ENCODE measurements around the gene ZNF646. TPM values are rescaled to one million over a fixed set of nuclear protein-coding genes. Genes with fewer than 3 reads are reported as not detected.

ZNF646 gene
- total RNA-seq, 1 donor from 2014 or later: 17.2 TPM

GRCh38 chr16:31108035-31108793 lies 34.0 kb downstream of the ZNF646 start, which contains the start of gene BCKDK:
TSS of gene BCKDK (plus strand) at chr16:31108386. CDS start at chr16:31109224, 838 bp downstream.
- Mint-ChIP-seq H3K9me3 (ENCODE audit: unreplicated experiment) (no peaks in the 10 kb centered on the region), H3K27ac (ENCODE audit: unreplicated experiment) (peak within 1 kb of the TSS; percentile 82)
- DNase-seq (ENCODE audit: low read depth): peak; percentile 34

GRCh38 chr16:31108794-31109558 lies 34.8 kb downstream of the ZNF646 start:
- no peak overlapping the region for H3K27ac Mint-ChIP-seq (ENCODE audit: unreplicated experiment)
- H3K36me3 ChIP-seq (ENCODE audit: insufficient read depth, low read length): peaks cover 7% of the 10 kb centered on the region
- H3K36me3 Mint-ChIP-seq (ENCODE audit: low read depth, unreplicated experiment): peaks cover 24% of the 10 kb centered on the region
- no peaks in the 10 kb centered on the region for H3K27me3 Mint-ChIP-seq (ENCODE audit: low read depth, unreplicated experiment)
- H3K4me3 ChIP-seq (ENCODE audit: insufficient read depth, low read depth, low read length): peak overlapping the region; percentile 74
- DNase-seq (ENCODE audit: low read depth) (no peak), FAIRE-seq (no peak)
- H3K79me2 ChIP-seq (ENCODE audit: insufficient read depth, low read length): peaks cover 20% of the 10 kb centered on the region
- H3K4me1 Mint-ChIP-seq (ENCODE audit: low read depth, unreplicated experiment): peaks cover 5% of the 10 kb centered on the region
- H4K20me1 ChIP-seq (ENCODE audit: insufficient read depth, low read length): peaks cover 7% of the 10 kb centered on the region
- no peak overlapping the region for H3K27ac ChIP-seq (ENCODE audit: low read depth, low read length)
- no peaks in the 10 kb centered on the region for H3K9me3 ChIP-seq (ENCODE audit: insufficient read depth, low read depth, low read length)
- TF ChIP-seq, protein P1, sequence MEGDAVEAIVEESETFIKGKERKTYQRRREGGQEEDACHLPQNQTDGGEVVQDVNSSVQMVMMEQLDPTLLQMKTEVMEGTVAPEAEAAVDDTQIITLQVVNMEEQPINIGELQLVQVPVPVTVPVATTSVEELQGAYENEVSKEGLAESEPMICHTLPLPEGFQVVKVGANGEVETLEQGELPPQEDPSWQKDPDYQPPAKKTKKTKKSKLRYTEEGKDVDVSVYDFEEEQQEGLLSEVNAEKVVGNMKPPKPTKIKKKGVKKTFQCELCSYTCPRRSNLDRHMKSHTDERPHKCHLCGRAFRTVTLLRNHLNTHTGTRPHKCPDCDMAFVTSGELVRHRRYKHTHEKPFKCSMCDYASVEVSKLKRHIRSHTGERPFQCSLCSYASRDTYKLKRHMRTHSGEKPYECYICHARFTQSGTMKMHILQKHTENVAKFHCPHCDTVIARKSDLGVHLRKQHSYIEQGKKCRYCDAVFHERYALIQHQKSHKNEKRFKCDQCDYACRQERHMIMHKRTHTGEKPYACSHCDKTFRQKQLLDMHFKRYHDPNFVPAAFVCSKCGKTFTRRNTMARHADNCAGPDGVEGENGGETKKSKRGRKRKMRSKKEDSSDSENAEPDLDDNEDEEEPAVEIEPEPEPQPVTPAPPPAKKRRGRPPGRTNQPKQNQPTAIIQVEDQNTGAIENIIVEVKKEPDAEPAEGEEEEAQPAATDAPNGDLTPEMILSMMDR (IDR thresholded peaks at IDR 0.05; ENCODE audit: insufficient read depth, low read depth, low read length): no peak
- TF ChIP-seq EZH2 (IDR thresholded peaks at IDR 0.05; ENCODE audit: insufficient read depth, low read length): no peak
- H3K9me3 Mint-ChIP-seq (ENCODE audit: unreplicated experiment): no peaks in the 10 kb centered on the region
- peak overlapping the region; percentile 86 for H3K9ac ChIP-seq (ENCODE audit: low read length)
- peaks cover 9% of the 10 kb centered on the region for H3K4me1 ChIP-seq (ENCODE audit: insufficient read depth, low read length)
- H2AFZ ChIP-seq (ENCODE audit: low read depth, low read length): peak overlapping the region; percentile 86
- H3K4me2 ChIP-seq (ENCODE audit: low read length): peak overlapping the region; percentile 83
- H3K4me3 Mint-ChIP-seq (ENCODE audit: unreplicated experiment): peak overlapping the region; percentile 85
- no peaks in the 10 kb centered on the region for H3K27me3 ChIP-seq (ENCODE audit: insufficient read depth, low read length)

More at GRCh38 chr16:31108035-31108793, 34.0 kb downstream of the ZNF646 start, which contains the start of gene BCKDK:
- peak within 1 kb of the TSS; percentile 85 for H3K4me3 Mint-ChIP-seq (ENCODE audit: unreplicated experiment)
- Histone ChIP-seq H3K4me1 (ENCODE audit: insufficient read depth, low read length) (peaks cover 9% of the 10 kb centered on the region), H3K27me3 (ENCODE audit: insufficient read depth, low read length) (no peaks in the 10 kb centered on the region), H3K36me3 (ENCODE audit: insufficient read depth, low read length) (peaks cover 7% of the 10 kb centered on the region), H4K20me1 (ENCODE audit: insufficient read depth, low read length) (peaks cover 4% of the 10 kb centered on the region), H3K4me2 (ENCODE audit: low read length) (peak within 1 kb of the TSS; percentile 83), H3K27ac (ENCODE audit: low read depth, low read length) (peak within 1 kb of the TSS; percentile 64), H3K4me3 (ENCODE audit: insufficient read depth, low read depth, low read length) (peak within 1 kb of the TSS; percentile 74), H3K9me3 (ENCODE audit: insufficient read depth, low read depth, low read length) (no peaks in the 10 kb centered on the region), H3K9ac (ENCODE audit: low read length) (peak within 1 kb of the TSS; percentile 86), H2AFZ (ENCODE audit: low read depth, low read length) (peak within 1 kb of the TSS; percentile 86), H3K79me2 (ENCODE audit: insufficient read depth, low read length) (peaks cover 20% of the 10 kb centered on the region)
- peaks cover 24% of the 10 kb centered on the region for H3K36me3 Mint-ChIP-seq (ENCODE audit: low read depth, unreplicated experiment)
- no peaks in the 10 kb centered on the region for H3K27me3 Mint-ChIP-seq (ENCODE audit: low read depth, unreplicated experiment)
- TF ChIP-seq, protein P1 (IDR thresholded peaks at IDR 0.05; ENCODE audit: insufficient read depth, low read depth, low read length): no peak
- no peak for TF ChIP-seq EZH2 (IDR thresholded peaks at IDR 0.05; ENCODE audit: insufficient read depth, low read length)
- no peak for FAIRE-seq
- H3K4me1 Mint-ChIP-seq (ENCODE audit: low read depth, unreplicated experiment): peaks cover 5% of the 10 kb centered on the region
